ENCODE results near the gene MYL12B.
"Not testable (repeated sequence)": the region's sequence is repeated elsewhere in the genome, so short reads cannot be mapped to it uniquely, and the experiment has no call there.

Gene MYL12B

GRCh38 chr18:3261373-3262233, at the start of gene MYL12B:
TSS of gene MYL12B (plus strand) at chr18:3262133. CDS start at chr18:3272899, 10,766 bp downstream.
- DNase-seq (ENCODE audit: low read depth) = peak; percentile 48

DNA sequence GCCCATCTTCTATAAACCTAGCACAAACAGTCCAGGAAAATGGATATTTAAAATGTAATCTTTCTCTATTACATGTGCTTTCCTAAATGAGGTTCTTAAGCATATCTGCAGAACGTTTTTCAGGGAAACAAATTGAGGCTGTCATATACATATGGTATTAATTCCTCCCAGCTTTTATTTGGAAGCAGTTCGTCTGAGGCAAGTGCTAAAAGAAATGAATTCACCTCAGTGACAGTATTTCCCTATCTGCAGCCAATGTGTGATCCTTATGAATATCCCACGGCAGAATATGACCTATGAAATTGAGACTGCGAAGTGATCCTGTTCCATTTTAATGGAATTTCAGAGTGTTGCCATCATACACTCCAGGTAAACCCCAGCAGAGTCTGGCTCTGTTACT, 49.3 kb upstream of the MYL12B start:
- no peak for DNase-seq (ENCODE audit: low read depth)

- DNase-seq (ENCODE audit: low read depth) = no peak
Measured at GRCh38 chr18:3213300-3214059, 48.5 kb upstream of the MYL12B start.

- no peak for DNase-seq (ENCODE audit: low read depth)
Measured at GRCh38 chr18:3214855-3215637, 46.9 kb upstream of the MYL12B start.

DNA sequence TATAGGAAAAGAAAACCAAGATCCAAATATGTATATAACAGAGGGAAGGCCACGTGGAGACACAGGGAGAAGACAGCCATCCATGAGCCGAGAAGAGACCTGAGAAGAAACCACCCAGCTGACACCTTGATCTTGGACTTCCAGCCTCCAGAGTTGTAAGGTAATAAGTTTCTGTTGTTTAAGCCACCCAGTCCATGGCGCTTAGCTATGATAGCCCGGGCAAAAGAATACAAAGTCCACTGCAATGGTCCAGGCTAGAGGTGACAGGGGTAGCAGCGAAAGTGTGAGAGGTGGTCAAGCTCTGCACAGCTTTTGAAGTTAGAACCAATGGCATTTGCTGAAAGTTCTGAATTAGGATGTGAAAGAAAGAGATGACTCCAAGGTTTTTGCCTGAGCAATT, 44.9 kb upstream of the MYL12B start:
- DNase-seq (ENCODE audit: low read depth) = no peak

DNA sequence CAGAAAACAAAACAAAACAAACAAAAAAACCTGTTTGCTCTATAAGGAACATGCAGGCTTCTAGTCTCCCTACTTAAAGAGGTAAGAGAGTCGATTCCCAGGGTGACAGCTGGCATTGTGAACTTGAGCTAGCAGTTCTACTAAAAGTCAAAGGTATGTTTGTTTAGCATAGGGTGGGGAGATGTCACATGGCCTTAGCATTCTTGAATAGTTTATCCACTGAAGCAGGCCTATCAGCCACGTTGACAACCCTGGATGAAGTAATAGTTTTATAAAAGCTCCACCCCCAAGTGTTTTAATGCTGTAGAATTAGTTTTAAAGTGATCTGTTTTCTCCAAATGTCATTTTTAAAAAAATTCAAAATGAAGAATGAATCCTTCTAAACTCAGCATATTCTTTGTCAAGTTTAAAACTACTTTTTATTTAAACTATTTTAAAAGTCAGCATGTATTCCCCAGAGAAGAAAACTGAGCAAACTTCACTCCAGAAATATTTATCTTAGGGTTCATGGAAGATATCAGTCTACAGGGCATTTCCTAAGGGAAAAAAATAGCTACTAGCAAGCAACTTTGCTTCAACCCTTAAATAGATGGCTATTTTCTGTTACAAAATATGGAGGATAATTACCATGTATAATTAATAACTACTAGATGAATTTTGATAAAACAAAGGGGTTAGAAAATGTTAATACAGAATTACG, 43.8 kb upstream of the MYL12B start:
- no peak for DNase-seq (ENCODE audit: low read depth)

DNA sequence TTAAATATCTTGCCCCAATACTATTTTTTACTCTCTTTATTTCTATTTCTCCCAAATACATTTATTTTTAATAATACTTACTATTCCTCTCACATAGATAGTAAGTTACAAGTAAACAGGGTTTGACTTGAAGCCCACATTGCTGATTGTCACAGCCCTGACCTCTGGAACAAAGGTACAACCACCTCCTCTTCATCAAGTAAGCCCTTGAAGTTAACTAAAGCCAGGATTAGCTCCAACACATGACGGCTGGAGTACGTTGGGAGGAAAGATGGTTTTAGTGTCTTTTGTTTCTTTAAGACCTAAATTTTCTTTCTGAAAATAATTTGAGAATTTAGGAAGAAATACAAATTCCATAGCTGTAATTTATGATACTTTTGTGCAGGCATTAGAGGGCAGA, 43.1 kb upstream of the MYL12B start:
- no peak for DNase-seq (ENCODE audit: low read depth)

- no peak for DNase-seq (ENCODE audit: low read depth)
Measured at GRCh38 chr18:3219241-3219630, 42.7 kb upstream of the MYL12B start.

GRCh38 chr18:3219631-3220335, 42.1 kb upstream of the MYL12B start, which contains the start of gene MYOM1:
TSS of gene MYOM1 (minus strand) at chr18:3219968. CDS start at chr18:3215223, 4,745 bp downstream.
- no peak for DNase-seq (ENCODE audit: low read depth)

- DNase-seq (ENCODE audit: low read depth) = not testable (repeated sequence)
Measured at GRCh38 chr18:3220868-3221267, 41.1 kb upstream of the MYL12B start.

DNA sequence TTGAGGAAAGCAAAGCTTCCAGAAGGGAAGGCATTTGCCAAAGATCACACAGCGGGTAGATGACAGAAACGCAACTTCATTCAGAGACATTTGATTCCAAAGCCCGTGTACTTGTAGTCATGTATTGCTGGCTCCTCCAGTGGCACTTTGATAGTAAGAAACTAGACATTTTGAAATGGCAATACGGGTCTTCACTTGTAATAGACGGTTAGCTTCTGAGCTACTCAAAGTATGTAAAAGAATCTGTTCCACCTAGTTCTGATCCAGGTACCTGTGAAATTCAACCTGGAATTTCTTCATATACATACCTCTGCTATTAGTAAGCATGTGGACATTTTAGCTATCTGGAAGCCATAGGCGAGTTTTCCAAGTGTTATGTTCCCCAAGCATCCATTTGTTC, 40.4 kb upstream of the MYL12B start:
- no peak for DNase-seq (ENCODE audit: low read depth)

DNA sequence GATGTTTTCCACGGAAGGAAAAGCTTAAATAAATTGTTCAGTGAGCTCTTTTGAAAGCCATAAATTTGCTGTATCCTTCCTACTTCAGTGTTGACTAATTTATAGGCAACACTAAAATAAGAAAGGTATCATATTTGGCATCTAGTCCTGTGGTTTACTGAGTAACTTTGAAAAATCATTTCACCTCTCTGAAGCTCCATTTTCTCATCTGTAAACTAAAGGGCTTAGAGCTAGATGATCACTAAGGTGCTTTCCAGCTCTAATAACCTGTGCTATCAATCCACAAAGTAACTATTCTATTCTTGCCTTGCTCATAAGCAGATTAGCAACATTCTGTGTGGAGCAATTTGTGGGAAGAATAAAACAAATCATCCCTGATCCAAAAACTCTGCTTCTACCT, 38.6 kb upstream of the MYL12B start:
- DNase-seq (ENCODE audit: low read depth) = no peak

DNA sequence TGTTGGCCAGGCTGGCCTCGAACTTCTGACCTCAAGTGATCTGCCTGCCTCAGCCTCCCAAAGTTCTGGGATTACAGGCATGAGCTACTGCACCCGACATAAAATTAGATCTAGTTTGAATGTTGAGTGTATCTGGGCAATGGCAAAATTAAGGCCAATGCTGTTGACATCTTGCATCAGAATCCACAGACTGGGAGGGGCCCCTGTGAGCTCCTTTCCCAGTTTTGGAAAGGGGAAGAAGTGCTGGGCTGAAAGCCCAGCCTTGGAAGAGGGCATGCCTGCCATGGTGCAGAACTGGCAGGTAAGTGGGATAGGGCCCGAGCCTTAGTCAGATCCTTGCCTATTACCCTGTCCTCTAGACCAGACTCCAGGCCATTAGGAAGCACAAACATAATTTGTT, 37.7 kb upstream of the MYL12B start:
- no peak for DNase-seq (ENCODE audit: low read depth)

GRCh38 chr18:3225588-3225987, 36.3 kb upstream of the MYL12B start:
- no peak for DNase-seq (ENCODE audit: low read depth)

- DNase-seq (ENCODE audit: low read depth) = no peak
Measured at GRCh38 chr18:3226048-3226447, 35.9 kb upstream of the MYL12B start.

- DNase-seq (ENCODE audit: low read depth) = no peak
Measured at GRCh38 chr18:3230401-3231334, 31.3 kb upstream of the MYL12B start.

- DNase-seq (ENCODE audit: low read depth) = no peak
Measured at GRCh38 chr18:3233004-3233403, 28.9 kb upstream of the MYL12B start.

- no peak for DNase-seq (ENCODE audit: low read depth)
Measured at GRCh38 chr18:3233433-3234168, 28.3 kb upstream of the MYL12B start.

DNA sequence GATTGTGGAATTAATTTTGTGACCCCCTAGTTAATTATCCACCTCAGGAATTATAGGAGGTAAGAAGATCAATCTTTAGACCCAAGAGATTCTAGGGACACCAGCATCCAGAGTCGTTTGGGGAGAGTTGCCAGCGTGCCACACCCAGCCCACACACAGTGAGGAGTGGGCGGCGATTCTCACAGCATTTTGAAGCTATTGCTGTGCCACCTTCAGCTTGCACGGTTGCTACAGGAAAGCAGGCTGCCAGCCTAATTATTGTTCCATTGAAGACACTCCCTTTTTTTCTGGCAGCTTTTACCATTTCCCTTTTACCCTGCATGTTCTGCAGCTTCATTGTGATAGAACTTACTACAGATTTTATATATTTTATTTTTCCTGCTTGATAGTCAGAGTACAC, 27.5 kb upstream of the MYL12B start:
- DNase-seq (ENCODE audit: low read depth) = no peak

Data from stimulated activated CD8-positive, alpha-beta memory T cell treated with anti-CD3 and anti-CD28 coated beads, Interleukin-7, amount 100 ng/mL, for 24 hours (primary cell).